GM18505 (cell line): ENCODE measurements around the gene VAPB.

Experiments
- ATAC-seq: cut with Tn5 transposase; IDR thresholded peaks from one replicate; pipeline ENCODE4 v1.9.1; 2021; ENCODE audit not compliant: unreplicated experiment
- POLR2A ChIP-seq: IDR thresholded peaks from 4 replicates; pipeline ENCODE4 v1.6.1; 2011; ENCODE audit warnings: borderline replicate concordance; ENCODE audit not compliant: insufficient read depth, insufficient read length; ENCODE audit errors: extremely low read depth

The VAPB gene

DNA sequence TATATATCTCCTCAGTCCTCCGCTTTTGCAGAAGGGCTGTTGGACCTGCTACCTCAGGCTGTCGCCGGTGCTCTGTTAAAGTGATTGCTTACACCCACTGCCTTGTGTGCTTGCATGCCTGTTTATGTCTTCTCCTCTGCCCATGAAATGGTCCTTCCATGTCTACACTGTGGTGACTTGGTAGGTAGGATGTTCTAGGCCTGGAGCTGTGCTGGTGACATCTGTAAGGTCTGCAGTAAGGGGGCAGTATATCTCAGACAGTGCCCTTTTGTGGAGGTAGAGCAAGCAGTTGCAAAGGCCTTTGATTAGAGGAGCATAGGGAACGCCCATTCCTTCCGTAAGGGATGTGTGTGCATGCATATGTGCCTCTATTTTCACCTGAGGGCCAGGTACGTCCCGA, 40.3 kb downstream of the VAPB start:
- no peak for ATAC-seq
- no peak for TF ChIP-seq POLR2A

DNA sequence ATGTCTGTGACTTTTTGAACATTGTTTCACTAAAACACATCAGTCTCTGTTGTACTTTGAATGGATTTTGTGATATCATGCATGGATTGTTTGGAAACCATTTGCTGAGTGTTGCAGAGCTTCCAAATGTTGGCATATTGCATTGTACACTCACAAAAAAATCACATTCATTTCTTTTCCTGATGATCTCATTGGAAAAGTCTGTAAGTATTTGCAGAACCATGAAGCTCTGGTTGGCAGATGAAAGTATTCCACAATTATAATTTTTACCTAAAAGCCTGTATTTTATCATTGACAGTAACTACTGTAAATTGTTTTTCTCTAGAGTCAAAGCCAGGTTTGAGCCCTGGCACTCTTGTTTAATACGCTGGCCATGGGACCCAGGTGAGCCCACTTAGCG, 42.1 kb downstream of the VAPB start:
- ATAC-seq, result no peak
- no peak for TF ChIP-seq POLR2A

DNA sequence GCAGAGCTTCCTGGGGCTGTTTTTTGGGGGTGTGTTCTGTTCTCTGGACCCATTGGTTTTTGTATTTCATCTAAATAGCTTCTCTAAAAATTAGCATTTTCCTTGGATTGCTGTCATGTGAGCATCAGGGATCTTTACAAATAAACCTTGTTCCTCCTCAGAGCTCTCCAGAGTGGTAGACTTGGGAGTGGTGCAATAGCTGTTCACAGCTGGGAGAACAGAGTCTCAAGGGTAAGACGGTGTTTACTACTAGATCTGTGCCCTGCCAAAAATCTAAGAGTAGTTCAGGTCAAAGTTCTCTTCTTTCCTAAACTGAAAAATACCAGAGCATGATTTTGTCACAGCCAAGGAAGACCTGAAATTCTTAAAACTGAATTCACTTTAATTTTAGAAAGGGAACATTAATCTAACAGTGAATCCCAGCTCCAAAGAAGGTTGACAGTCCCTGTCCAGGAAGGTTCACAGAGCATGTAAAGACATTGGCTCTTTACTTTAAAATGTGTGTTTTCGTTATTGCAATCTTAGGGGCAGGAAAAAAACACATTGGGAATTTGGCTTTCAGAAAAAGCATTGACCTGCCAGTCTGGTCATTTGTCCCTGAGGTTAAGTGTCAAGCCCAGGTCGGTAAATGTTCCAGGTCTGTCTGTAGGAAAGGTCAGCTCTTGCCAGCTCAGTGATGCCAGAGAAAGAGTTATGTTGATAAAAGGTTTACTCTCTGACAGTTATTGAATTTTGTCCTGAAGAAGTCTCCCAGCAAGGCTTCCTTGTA, 43.3 kb downstream of the VAPB start:
- TF ChIP-seq POLR2A, result no peak

DNA sequence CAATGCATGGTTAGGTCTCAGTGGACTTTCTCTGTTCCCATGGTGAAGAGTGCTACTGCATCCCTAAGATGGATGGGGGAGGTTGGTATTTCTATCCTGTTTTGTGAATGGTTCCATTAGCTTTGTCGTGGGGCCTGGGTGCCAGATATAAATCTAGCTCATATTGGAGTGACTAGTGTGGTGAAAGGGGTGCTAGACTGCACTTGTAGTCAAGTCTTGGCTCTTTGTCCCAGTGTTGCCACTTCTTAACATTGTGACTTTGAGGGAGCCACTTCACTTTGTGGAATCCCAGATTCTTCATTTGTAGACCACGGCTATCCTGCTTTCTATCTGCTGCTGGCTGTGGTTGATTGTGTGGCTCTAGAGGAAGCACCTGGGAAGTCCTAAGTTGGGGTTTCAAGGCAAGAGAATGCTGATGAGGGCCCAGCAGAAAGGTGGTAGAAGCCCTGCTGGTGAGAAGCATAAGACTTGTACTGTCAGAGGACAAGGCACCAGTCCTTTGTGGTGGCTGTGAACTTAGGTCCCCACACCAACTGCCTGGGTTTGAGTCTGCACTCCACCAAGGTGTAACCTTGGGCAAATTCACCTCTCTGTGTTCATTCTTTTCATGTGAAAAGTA, 44.1 kb downstream of the VAPB start:
- no peak for TF ChIP-seq POLR2A
- ATAC-seq, result no peak

More for the DNA sequence above, 43.3 kb downstream of the VAPB start:
- ATAC-seq, result no peak

DNA sequence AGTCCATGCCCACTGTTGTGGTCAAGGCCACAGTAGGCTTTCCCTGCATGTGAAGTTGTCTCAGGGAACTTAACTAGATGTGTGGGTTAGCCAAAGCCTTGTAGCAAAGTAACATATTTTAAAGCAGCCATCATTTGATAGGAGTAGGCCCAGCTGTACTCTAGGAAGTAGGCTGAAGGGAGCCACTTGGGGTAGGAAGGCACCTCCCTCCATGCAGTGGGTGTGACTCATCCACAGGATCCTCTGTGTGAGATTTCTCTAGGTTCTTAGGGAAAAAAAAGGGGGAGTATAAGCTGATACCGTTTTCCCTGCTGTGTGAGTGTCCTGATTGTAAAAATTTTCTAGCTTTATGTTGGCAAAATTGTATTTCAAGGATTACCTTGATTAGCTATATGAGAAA, 44.7 kb downstream of the VAPB start:
- no peak for TF ChIP-seq POLR2A
- no peak for ATAC-seq

DNA sequence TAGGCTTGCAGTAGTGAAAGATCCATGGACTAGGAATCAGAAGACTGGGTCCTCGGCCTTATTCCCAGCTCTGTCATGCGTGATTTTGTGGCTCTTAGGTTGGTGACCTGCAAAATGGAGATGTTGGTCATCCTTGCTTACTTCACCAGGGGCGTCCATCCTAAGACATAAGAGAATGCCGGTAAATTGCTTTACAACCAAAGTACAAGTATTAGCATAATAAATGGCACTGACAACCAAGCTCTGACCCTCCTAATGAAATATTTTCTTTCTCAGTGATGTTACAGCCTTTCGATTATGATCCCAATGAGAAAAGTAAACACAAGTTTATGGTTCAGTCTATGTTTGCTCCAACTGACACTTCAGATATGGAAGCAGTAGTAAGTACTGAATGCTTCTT, 45.3 kb downstream of the VAPB start:
- ATAC-seq, result no peak
- no peak for TF ChIP-seq POLR2A

DNA sequence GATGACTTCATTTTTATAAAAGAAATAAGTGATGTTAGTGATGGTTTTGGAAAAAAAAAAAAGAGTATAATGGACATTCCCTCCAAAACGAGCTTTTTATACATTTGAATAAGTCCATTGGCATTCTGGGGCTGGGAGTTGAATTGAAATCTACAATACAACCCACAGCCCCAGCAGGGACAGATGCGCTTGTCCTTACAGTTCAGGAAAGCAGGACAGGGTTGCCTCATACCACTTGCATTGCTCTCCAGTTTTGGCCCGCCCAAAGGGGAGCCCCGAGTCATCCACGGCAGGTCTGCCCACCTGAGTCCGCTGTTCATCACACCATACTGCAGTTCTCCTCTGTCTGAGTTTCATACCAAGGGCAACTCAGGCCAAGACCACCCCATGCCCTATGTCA, 46.2 kb downstream of the VAPB start:
- no peak for TF ChIP-seq POLR2A
- no peak for ATAC-seq

DNA sequence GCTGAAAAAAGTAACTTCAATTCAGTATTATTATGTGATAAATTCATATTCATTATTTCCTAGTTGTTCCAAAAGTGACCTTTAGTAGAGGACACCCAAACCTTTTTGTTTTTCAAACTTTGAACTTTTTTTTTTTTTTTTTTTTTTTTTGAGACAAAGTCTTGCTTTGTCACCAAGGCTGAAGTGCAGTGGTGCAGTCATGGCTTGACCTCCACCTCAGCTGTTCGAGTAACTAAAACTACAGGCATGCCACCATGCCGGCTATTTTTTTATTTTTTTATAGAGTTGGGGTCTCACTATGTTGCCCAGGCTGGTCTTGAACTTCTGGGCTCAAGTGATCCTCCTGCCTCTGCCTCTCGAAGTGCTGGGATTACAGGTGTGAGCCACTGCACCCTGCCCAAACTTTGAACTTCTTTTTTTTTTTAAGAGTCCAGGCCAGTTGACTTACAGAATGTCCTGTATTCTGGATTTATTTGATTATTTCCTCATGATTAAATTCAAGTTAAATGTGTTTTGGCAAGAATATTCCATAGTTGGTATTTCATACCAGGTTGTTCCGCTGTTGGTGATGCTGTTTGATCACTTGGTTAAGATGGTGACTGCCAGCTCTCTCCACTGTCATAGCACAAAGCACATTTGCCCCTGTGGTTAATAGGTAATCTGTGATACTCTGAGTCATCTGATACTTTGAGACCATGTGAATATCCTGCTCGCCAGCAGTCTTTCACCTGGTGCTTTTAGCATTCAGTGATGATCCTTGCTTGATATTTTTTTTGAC, 48.0 kb downstream of the VAPB start:
- no peak for ATAC-seq
- TF ChIP-seq POLR2A, result no peak

DNA sequence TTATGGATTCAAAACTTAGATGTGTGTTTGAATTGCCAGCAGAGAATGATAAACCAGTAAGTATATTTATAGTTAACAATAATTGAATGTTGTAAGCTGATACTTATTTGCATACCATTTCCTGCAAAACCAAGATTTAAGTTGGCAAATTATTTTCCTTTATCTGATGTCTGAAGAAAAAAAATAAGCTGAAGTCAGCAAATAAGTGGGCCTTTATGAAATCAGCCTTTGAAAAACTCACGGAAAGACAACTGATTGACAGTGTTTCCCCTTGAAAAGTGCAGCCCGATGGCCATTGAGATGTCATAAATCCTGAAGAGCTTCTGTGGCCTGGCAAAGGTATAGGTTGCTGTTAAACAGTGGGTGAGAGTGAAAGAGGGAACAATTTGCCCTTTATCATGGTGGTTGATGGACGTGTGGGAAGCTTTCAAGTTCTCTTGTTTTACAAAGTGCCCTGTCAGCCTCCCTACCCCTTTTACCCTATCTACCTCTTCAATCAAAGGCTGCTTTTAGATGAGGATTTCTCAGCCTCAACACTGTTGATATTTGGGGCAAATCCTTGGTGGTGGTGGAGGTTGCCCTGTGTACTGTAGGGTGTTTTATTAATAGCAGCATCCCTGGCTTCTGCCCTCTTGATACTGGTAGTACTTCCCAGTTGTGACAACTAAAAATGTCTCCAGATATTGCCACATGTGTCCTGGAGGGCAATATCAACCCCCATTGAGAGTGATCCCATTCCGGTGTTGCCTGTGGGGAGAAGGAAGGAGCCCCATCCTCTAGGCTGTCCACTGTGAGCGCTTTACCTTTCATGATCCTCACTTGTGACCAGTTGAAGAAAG, 50.2 kb downstream of the VAPB start:
- no peak for TF ChIP-seq POLR2A
- no peak for ATAC-seq

DNA sequence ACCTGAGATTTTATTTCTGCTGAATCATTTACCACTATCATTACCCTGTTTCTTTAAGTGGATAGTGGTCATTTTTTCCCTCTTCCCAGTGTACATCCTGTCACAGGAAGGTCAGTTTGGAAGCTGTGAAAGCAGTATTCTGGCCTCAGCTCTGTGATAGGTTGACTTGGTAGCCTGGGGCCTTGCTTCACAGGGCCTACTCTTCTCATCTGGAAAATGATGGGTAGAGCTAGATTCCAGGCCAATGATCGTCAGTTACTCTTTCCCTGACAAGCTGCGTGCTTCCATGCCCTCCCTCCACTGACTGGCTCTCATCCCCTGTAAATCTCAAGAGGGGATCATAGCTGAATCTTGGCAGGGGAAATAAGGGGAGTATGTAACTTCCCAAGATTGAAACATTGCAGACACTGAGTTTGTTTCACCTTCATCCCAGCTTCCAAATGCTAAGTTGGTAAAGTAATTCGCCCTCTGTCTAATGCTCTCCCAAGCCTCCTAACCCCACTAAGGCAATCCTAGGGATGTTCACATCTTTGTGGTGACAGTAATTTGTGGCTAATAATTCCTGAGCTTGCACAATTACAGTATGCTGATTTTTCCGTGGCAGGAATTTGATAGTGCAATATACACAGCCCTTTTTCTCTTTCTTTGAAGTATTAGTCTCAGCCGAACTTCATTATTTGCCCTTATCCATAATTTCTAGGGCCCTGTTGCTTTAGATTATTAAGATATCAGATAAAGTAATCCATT, 51.2 kb downstream of the VAPB start:
- ATAC-seq, result no peak
- no peak for TF ChIP-seq POLR2A

DNA sequence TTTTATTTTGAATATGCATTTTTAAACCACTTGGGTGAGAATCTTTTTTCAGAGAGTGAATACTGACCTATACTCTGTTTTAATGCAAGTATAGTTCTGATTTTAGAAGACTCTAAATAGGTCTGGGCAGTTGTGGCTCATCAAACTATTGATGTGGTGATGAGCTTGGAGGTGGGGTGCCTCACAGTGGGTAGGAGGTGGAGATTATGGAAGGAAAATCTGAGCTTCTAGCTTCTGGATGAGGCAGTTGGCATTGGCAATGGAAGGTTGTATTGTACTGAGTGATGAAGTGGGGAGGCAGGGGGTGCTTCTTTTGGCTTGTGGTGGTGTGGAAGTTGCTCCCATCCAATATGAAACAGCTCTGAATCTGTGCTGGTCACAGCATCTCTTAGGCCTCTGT, 52.7 kb downstream of the VAPB start:
- ATAC-seq, result no peak
- no peak for TF ChIP-seq POLR2A

DNA sequence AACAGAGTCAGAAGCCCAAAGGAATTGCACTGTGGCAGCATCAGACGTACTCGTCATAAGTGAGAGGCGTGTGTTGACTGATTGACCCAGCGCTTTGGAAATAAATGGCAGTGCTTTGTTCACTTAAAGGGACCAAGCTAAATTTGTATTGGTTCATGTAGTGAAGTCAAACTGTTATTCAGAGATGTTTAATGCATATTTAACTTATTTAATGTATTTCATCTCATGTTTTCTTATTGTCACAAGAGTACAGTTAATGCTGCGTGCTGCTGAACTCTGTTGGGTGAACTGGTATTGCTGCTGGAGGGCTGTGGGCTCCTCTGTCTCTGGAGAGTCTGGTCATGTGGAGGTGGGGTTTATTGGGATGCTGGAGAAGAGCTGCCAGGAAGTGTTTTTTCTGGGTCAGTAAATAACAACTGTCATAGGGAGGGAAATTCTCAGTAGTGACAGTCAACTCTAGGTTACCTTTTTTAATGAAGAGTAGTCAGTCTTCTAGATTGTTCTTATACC, 55.8 kb downstream of the VAPB start:
- no peak for TF ChIP-seq POLR2A
- no peak for ATAC-seq

DNA sequence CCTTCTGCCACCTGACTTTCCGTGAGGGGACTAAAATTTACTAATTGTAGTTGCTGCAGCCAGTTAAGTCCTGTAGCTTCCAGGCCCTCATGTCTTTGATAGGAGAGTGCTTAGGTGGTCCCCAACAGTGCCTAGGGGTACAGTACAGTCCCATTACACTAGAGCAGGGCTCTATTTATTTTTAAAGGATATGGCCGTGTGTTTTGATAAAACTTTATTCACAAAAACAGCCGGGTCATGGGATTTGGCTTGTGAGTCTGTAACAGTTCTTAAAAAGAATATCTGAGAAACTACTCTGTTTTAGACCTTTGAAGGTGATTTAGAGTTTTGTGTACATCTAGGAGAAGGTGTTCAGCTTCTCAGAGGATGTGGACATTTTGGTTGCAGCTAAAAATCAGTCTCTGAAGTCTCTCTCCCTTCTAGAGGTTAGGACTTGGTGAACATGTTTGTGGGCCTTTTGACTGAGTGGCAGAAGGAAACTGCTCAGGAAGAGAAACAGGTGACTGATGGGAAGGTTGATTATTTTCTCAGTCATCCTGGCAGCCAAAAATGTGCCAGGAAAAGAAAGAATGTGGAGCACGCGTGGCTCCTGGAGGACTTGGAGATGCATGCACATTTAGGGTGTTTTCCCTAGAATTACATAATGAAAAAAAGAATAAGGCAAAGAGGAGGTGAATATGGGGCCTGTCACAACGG, 57.4 kb downstream of the VAPB start:
- no peak for ATAC-seq

More for the DNA sequence above, 57.4 kb downstream of the VAPB start:
- no peak for TF ChIP-seq POLR2A
